ENCODE measurements around the gene MYH6. TPM values are rescaled to one million over a fixed set of nuclear protein-coding genes. Genes with fewer than 3 reads are reported as not detected.

Gene MYH6
- total RNA-seq, 6 donors from 2014 or later: not detected

DNA sequence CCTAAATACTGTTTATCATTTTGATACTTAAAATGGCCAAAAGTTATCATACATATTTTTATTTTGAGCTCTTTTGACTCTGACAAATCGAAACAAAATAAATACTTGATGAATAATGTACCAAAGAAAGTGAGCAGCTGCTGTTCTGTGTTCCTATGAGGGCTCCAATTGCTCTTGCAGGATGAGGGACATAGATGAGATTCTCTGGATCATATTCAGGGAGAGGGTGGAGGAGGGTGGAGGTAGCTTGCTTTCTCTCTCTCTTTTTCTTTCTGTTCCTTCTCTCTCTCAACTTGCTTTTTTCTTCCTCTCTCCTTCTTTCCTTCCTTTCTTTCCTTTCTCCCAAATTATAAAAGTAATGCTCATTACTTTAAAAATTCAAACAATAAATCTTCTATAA is 36.2 kb upstream of the MYH6 start:
- Histone ChIP-seq H3K27ac (no peak overlapping the region), H3K4me1 (no peaks in the 10 kb centered on the region), H3K4me3 (no peak overlapping the region), H3K9me3 (no peaks in the 10 kb centered on the region), H3K36me3 (no peaks in the 10 kb centered on the region), H3K27me3 (no peaks in the 10 kb centered on the region)
- ATAC-seq (ENCODE audit: low FRiP score in 2 of 2) (no peak), DNase-seq (no peak)
- TF ChIP-seq POLR2A (IDR thresholded peaks at IDR 0.05) (no peak), POLR2AphosphoS5 (IDR thresholded peaks at IDR 0.05) (no peak), EP300 (IDR thresholded peaks at IDR 0.05) (no peak)
- TF ChIP-seq, protein P1, sequence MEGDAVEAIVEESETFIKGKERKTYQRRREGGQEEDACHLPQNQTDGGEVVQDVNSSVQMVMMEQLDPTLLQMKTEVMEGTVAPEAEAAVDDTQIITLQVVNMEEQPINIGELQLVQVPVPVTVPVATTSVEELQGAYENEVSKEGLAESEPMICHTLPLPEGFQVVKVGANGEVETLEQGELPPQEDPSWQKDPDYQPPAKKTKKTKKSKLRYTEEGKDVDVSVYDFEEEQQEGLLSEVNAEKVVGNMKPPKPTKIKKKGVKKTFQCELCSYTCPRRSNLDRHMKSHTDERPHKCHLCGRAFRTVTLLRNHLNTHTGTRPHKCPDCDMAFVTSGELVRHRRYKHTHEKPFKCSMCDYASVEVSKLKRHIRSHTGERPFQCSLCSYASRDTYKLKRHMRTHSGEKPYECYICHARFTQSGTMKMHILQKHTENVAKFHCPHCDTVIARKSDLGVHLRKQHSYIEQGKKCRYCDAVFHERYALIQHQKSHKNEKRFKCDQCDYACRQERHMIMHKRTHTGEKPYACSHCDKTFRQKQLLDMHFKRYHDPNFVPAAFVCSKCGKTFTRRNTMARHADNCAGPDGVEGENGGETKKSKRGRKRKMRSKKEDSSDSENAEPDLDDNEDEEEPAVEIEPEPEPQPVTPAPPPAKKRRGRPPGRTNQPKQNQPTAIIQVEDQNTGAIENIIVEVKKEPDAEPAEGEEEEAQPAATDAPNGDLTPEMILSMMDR (IDR thresholded peaks at IDR 0.05): no peak
- 47 to 70% methylated on average over 1 of the region's 1 CpG for WGBS, 2 donors

DNA sequence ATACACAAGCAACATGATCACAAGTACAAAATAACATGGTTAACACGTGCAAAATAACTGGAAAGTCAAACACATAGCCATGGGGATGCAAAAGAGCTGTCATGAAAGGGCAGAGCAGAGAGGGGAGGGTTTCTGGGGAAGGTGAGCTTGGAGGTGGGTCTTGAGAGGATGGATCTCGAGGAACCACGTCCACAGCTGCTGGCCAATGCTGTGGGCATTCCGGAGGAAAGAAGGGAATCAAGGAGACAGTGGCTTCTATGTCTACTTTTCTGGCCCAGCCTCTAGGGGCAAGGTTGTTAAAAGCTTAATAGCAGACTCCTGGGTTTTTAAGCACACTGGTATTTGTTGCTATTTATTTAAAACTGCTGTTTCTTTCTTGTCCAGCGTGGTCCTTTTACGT is 35.8 kb upstream of the MYH6 start:
- no peak overlapping the region for H3K4me3 ChIP-seq
- no peaks in the 10 kb centered on the region for H3K27me3 ChIP-seq
- 73 to 82% methylated on average over 6 of the region's 6 CpGs for WGBS, 2 donors
- H3K4me1 ChIP-seq: no peaks in the 10 kb centered on the region
- TF ChIP-seq, protein P1 (IDR thresholded peaks at IDR 0.05): no peak
- no peak for TF ChIP-seq POLR2A (IDR thresholded peaks at IDR 0.05)
- TF ChIP-seq POLR2AphosphoS5 (IDR thresholded peaks at IDR 0.05): no peak
- TF ChIP-seq EP300 (IDR thresholded peaks at IDR 0.05): no peak
- no peak overlapping the region for H3K27ac ChIP-seq
- ATAC-seq (ENCODE audit: low FRiP score in 2 of 2) (no peak), DNase-seq (no peak)
- no peaks in the 10 kb centered on the region for H3K9me3 ChIP-seq
- H3K36me3 ChIP-seq: no peaks in the 10 kb centered on the region

DNA sequence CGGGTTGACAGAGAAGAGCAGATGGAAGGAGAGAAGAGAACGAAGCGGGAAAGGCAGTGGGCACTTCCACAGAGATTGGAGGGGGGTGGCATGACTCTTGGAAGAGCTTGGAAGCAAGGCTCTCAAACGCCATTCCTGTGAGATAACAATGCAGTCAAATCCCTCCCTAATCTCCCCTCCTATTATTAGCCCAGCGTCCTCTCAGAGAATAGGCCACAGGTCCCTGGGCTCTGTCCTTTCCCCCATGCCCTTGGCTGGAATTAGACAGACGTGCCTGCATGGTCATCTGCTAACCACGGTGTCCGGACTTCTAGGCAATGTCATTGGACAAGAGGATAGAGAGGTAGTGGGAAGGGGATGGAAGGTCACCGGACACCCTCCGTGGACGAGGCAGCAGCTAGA is 35.3 kb upstream of the MYH6 start:
- H3K4me3 ChIP-seq: no peak overlapping the region
- ATAC-seq (ENCODE audit: low FRiP score in 2 of 2) (no peak), DNase-seq (no peak)
- H3K4me1 ChIP-seq: no peaks in the 10 kb centered on the region
- H3K27me3 ChIP-seq: no peaks in the 10 kb centered on the region
- 75 to 77% methylated on average over 11 of the region's 11 CpGs for WGBS, 2 donors
- no peak overlapping the region for H3K27ac ChIP-seq
- no peaks in the 10 kb centered on the region for H3K36me3 ChIP-seq
- H3K9me3 ChIP-seq: no peaks in the 10 kb centered on the region
- TF ChIP-seq POLR2AphosphoS5 (IDR thresholded peaks at IDR 0.05) (no peak), EP300 (IDR thresholded peaks at IDR 0.05) (no peak), POLR2A (IDR thresholded peaks at IDR 0.05) (no peak)
- TF ChIP-seq, protein P1 (IDR thresholded peaks at IDR 0.05): no peak

DNA sequence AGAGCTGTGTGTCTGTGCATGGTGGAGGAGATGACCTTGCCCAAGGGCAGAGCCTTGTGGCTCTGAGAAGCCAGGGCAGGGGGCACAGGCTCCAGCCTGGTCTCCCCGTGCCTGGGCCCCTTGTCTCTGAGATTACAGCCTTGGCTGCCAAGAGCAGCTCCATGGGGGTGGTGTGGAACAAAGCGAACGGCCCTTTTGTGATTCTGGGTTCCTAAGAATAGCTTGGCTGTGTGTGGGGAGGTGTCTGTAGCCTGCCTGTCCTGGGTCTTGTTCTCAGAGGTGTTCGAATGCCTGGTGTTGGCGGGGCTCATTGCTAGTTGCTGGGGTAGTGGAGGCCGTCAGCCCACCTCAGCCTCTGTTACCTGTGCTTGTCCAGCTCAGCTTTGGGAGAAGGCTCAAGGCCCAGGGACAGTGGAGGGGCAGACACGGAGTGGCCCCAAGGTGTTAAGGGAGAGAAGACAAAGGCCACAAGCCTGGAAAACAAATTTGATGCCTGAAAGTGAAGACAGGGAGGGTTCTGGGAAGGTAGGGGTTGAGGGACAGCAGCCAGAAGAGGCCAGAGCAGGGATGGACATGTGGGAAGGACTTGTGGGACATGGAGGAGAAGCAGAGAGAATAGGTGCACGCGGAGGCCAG is 34.8 kb upstream of the MYH6 start:
- ATAC-seq (ENCODE audit: low FRiP score in 2 of 2): no peak
- WGBS, 2 donors: 77 to 90% methylated on average over 6 to 9 of the region's 9 CpGs
- DNase-seq: no peak
- Histone ChIP-seq H3K4me1 (no peaks in the 10 kb centered on the region), H3K4me3 (no peak overlapping the region), H3K9me3 (no peaks in the 10 kb centered on the region), H3K36me3 (no peaks in the 10 kb centered on the region), H3K27me3 (no peaks in the 10 kb centered on the region), H3K27ac (no peak overlapping the region)
- TF ChIP-seq POLR2AphosphoS5 (IDR thresholded peaks at IDR 0.05) (no peak), POLR2A (IDR thresholded peaks at IDR 0.05) (no peak), EP300 (IDR thresholded peaks at IDR 0.05) (no peak)
- TF ChIP-seq, protein P1 (IDR thresholded peaks at IDR 0.05): no peak

DNA sequence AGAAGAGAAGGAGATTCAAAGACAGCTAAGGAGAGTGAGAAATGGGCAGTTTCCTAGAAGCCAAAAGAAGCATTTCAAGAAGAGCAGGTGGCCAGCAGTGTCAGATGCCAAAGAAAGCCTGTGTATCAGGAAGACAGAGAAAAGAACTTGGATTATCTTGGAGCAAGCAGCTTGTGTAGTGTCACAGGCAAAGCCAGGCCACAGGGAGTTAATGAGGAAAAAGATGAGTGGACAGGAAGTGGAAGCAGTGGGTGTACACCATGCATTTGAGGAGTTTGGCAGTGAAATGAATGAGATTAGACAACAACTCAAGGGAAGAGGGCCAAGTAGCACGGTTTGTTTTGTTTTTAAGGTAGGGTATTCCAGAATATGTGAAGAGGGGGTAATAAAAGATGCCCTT is 33.0 kb upstream of the MYH6 start:
- TF ChIP-seq EP300 (IDR thresholded peaks at IDR 0.05) (no peak), POLR2AphosphoS5 (IDR thresholded peaks at IDR 0.05) (no peak), POLR2A (IDR thresholded peaks at IDR 0.05) (no peak)
- TF ChIP-seq, protein P1 (IDR thresholded peaks at IDR 0.05): no peak
- WGBS, 2 donors: 20 to 26% methylated on average over 1 of the region's 1 CpG
- Histone ChIP-seq H3K36me3 (no peaks in the 10 kb centered on the region), H3K4me3 (no peak overlapping the region), H3K27me3 (no peaks in the 10 kb centered on the region), H3K4me1 (no peaks in the 10 kb centered on the region), H3K9me3 (no peaks in the 10 kb centered on the region), H3K27ac (no peak overlapping the region)
- ATAC-seq (ENCODE audit: low FRiP score in 2 of 2) (no peak), DNase-seq (no peak)

Data from upper lobe of left lung (tissue), 6 donors.